BE2C (cell line): ENCODE measurements around the gene SGMS1.

Experiments used
- DNase-seq: peaks from one replicate; pipeline ENCODE4 v3.0.0-alpha.2; 2020
- H3K27me3 ChIP-seq: fragments of 250-450 bp; sonication (Bioruptor Pico); 2 replicates; pipeline ENCODE4 v1.5.1; 2020; ENCODE audit warnings: mild to moderate bottlenecking
- H3K36me3 ChIP-seq: fragments of 250-450 bp; sonication (Bioruptor Pico); 2 replicates; pipeline ENCODE4 v1.5.1; 2020; ENCODE audit warnings: mild to moderate bottlenecking
- H3K4me1 ChIP-seq: fragments of 250-450 bp; sonication (Bioruptor Pico); 2 replicates; pipeline ENCODE4 v1.5.1; 2020
- H3K4me3 ChIP-seq: 2 replicates; pipeline ENCODE4 v1.5.1; 2011; ENCODE audit warnings: low read depth, low read length
- H3K9me3 ChIP-seq: fragments of 250-450 bp; sonication (Bioruptor Pico); 2 replicates; pipeline ENCODE4 v1.5.1; 2020
- CTCF ChIP-seq: IDR thresholded peaks from 2 replicates; pipeline ENCODE4 v1.5.1; 2012; ENCODE audit warnings: mild to moderate bottlenecking, low read depth, low read length

Gene SGMS1

GRCh38 chr10:50299948-50300669 lies 323.6 kb downstream of the SGMS1 start:
- Histone ChIP-seq H3K27me3 (no peaks in the 10 kb centered on the region), H3K9me3 (no peaks in the 10 kb centered on the region), H3K4me1 (no peaks in the 10 kb centered on the region), H3K4me3 (no peak overlapping the region), H3K36me3 (no peaks in the 10 kb centered on the region)
- no peak for DNase-seq
- no peak for TF ChIP-seq CTCF

GRCh38 chr10:50295367-50295766 lies 328.4 kb downstream of the SGMS1 start:
- H3K4me1 ChIP-seq: no peaks in the 10 kb centered on the region
- no peak overlapping the region for H3K4me3 ChIP-seq
- no peaks in the 10 kb centered on the region for H3K9me3 ChIP-seq
- peaks cover 1% of the 10 kb centered on the region; the same call in 1 of the 2 replicates for H3K27me3 ChIP-seq
- DNase-seq: no peak
- no peaks in the 10 kb centered on the region for H3K36me3 ChIP-seq
- TF ChIP-seq CTCF: no peak

- H3K9me3 ChIP-seq: no peaks in the 10 kb centered on the region
- no peak for DNase-seq
These were observed 329.2 kb downstream of the SGMS1 start for GRCh38 chr10:50294582-50294981.

GRCh38 chr10:50293513-50294313 lies 330.0 kb downstream of the SGMS1 start:
- H3K9me3 ChIP-seq: no peaks in the 10 kb centered on the region
- DNase-seq: no peak

More at GRCh38 chr10:50294582-50294981, 329.2 kb downstream of the SGMS1 start:
- no peak overlapping the region for H3K4me3 ChIP-seq
- H3K36me3 ChIP-seq: no peaks in the 10 kb centered on the region
- peaks cover 2% of the 10 kb centered on the region; the same call in 1 of the 2 replicates for H3K27me3 ChIP-seq
- no peak for TF ChIP-seq CTCF
- H3K4me1 ChIP-seq: no peaks in the 10 kb centered on the region

GRCh38 chr10:50291261-50291850 lies 332.4 kb downstream of the SGMS1 start:
- Histone ChIP-seq H3K27me3 (peaks cover 2% of the 10 kb centered on the region; the same call in 1 of the 2 replicates), H3K4me3 (no peak overlapping the region), H3K36me3 (no peaks in the 10 kb centered on the region), H3K9me3 (no peaks in the 10 kb centered on the region), H3K4me1 (no peaks in the 10 kb centered on the region)
- peak; percentile 38 for TF ChIP-seq CTCF
- no peak for DNase-seq

More at GRCh38 chr10:50293513-50294313, 330.0 kb downstream of the SGMS1 start:
- TF ChIP-seq CTCF: no peak
- Histone ChIP-seq H3K4me3 (no peak overlapping the region), H3K27me3 (peaks cover 2% of the 10 kb centered on the region; the same call in 1 of the 2 replicates), H3K4me1 (no peaks in the 10 kb centered on the region), H3K36me3 (no peaks in the 10 kb centered on the region)
